ENCODE data around the gene PPM1M.

The PPM1M gene

GRCh38 chr3:52236424-52236886 lies 9.1 kb upstream of the PPM1M start:
- Histone ChIP-seq H3K4me3 (ENCODE audit: low read depth, low read length) (no peak overlapping the region), H3K36me3 (peaks cover 5% of the 10 kb centered on the region), H3K27ac (no peak overlapping the region), H3K9me3 (ENCODE audit: severe bottlenecking) (no peaks in the 10 kb centered on the region), H3K27me3 (ENCODE audit: insufficient read depth, low read depth, severe bottlenecking) (no peaks in the 10 kb centered on the region)
- TF ChIP-seq, protein P1, sequence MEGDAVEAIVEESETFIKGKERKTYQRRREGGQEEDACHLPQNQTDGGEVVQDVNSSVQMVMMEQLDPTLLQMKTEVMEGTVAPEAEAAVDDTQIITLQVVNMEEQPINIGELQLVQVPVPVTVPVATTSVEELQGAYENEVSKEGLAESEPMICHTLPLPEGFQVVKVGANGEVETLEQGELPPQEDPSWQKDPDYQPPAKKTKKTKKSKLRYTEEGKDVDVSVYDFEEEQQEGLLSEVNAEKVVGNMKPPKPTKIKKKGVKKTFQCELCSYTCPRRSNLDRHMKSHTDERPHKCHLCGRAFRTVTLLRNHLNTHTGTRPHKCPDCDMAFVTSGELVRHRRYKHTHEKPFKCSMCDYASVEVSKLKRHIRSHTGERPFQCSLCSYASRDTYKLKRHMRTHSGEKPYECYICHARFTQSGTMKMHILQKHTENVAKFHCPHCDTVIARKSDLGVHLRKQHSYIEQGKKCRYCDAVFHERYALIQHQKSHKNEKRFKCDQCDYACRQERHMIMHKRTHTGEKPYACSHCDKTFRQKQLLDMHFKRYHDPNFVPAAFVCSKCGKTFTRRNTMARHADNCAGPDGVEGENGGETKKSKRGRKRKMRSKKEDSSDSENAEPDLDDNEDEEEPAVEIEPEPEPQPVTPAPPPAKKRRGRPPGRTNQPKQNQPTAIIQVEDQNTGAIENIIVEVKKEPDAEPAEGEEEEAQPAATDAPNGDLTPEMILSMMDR (IDR thresholded peaks at IDR 0.05; ENCODE audit: low read depth, low read length) = no peak
- no peak for DNase-seq

- no peak for DNase-seq
- Histone ChIP-seq H3K4me3 (ENCODE audit: low read depth, low read length) (no peak overlapping the region), H3K27ac (no peak overlapping the region), H3K9me3 (ENCODE audit: severe bottlenecking) (no peaks in the 10 kb centered on the region), H3K36me3 (no peaks in the 10 kb centered on the region), H3K27me3 (ENCODE audit: insufficient read depth, low read depth, severe bottlenecking) (no peaks in the 10 kb centered on the region)
- TF ChIP-seq, protein P1 (IDR thresholded peaks at IDR 0.05; ENCODE audit: low read depth, low read length) = no peak
Measured at GRCh38 chr3:52237006-52237656, 8.4 kb upstream of the PPM1M start.

DNA sequence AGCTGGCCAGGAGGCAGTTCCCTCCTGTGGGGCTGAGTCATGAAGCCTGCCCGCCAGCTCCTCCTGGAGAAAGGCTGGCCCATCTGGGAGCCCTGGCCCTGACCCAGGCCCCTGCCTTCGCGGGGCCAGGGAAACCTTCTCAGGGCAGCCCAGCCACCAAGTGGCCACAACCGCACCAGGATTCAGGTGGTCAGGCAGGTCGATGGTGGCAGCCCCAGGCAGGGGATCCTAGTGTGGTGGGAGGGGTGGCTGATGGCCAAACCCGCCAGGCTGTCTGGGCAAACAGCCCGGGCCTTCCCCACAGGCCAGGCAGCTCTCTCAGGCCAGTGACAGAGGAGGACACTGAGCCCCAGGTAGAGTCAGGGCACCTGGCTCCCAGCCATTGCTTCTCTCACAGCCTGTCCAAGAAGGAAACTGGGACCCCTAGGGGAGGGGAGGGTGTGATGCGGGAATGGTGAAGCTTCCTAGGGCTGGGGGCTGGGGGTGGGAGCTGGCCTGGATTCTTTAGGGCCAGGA lies 7.8 kb upstream of the PPM1M start:
- H3K4me3 ChIP-seq (ENCODE audit: low read depth, low read length) = no peak overlapping the region
- H3K27ac ChIP-seq = no peak overlapping the region
- no peaks in the 10 kb centered on the region for H3K36me3 ChIP-seq
- no peaks in the 10 kb centered on the region for H3K27me3 ChIP-seq (ENCODE audit: insufficient read depth, low read depth, severe bottlenecking)
- no peak for DNase-seq
- H3K9me3 ChIP-seq (ENCODE audit: severe bottlenecking) = no peaks in the 10 kb centered on the region
- TF ChIP-seq, protein P1 (IDR thresholded peaks at IDR 0.05; ENCODE audit: low read depth, low read length) = no peak

- H3K36me3 ChIP-seq = no peaks in the 10 kb centered on the region
- H3K4me3 ChIP-seq (ENCODE audit: low read depth, low read length) = peak overlapping the region; percentile 66
- H3K27me3 ChIP-seq (ENCODE audit: insufficient read depth, low read depth, severe bottlenecking) = no peaks in the 10 kb centered on the region
- DNase-seq = no peak
- no peaks in the 10 kb centered on the region for H3K9me3 ChIP-seq (ENCODE audit: severe bottlenecking)
- H3K27ac ChIP-seq = peak overlapping the region; percentile 92
- TF ChIP-seq, protein P1 (IDR thresholded peaks at IDR 0.05; ENCODE audit: low read depth, low read length) = no peak
Measured at GRCh38 chr3:52238193-52238760, 7.3 kb upstream of the PPM1M start.

- Histone ChIP-seq H3K27me3 (ENCODE audit: insufficient read depth, low read depth, severe bottlenecking) (no peaks in the 10 kb centered on the region), H3K4me3 (ENCODE audit: low read depth, low read length) (peak within 1 kb of the TSS; percentile 66), H3K27ac (peak within 1 kb of the TSS; percentile 92), H3K9me3 (ENCODE audit: severe bottlenecking) (no peaks in the 10 kb centered on the region), H3K36me3 (no peaks in the 10 kb centered on the region)
- TF ChIP-seq, protein P1 (IDR thresholded peaks at IDR 0.05; ENCODE audit: low read depth, low read length) = peak; percentile 22; the same call in 1 of the 2 replicates
- peak; percentile 68 for DNase-seq
Measured at GRCh38 chr3:52238761-52239701, 6.5 kb upstream of the PPM1M start, which contains the start of gene TWF2. Gene TWF2 (minus strand): TSS chr3:52239158. CDS start chr3:52239016, 142 bp downstream.

All from WERI-Rb-1 (cell line).